Measurements from ENCODE around the gene CLEC4C.

Gene CLEC4C

DNA sequence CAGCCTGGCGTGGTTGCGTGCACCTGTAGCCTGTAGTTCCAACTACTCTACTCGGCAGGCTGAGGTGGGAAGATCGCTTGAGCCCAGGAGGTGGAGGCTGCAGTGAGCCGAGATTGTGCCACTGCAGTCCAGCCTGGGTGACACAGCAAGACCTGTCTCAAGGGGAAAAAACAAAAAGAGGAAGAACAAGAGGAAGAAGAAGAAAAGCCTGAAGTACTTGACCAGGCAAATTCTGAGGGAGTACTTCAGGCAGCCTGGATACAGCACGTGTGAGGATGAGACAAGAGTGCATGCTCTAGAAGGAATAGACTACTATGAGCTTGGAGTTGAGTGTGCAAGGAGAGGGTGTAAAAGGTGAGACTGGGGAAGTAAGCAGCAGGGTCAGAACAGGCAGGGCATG is 53.4 kb downstream of the CLEC4C start:
- no peak for TF ChIP-seq TAF1 (IDR thresholded peaks at IDR 0.05; ENCODE audit: borderline replicate concordance, insufficient read depth, low read length)
- no peak for TF ChIP-seq SIN3A (IDR thresholded peaks at IDR 0.05; ENCODE audit: borderline replicate concordance, insufficient read depth, low read length)
- TF ChIP-seq, protein P1, sequence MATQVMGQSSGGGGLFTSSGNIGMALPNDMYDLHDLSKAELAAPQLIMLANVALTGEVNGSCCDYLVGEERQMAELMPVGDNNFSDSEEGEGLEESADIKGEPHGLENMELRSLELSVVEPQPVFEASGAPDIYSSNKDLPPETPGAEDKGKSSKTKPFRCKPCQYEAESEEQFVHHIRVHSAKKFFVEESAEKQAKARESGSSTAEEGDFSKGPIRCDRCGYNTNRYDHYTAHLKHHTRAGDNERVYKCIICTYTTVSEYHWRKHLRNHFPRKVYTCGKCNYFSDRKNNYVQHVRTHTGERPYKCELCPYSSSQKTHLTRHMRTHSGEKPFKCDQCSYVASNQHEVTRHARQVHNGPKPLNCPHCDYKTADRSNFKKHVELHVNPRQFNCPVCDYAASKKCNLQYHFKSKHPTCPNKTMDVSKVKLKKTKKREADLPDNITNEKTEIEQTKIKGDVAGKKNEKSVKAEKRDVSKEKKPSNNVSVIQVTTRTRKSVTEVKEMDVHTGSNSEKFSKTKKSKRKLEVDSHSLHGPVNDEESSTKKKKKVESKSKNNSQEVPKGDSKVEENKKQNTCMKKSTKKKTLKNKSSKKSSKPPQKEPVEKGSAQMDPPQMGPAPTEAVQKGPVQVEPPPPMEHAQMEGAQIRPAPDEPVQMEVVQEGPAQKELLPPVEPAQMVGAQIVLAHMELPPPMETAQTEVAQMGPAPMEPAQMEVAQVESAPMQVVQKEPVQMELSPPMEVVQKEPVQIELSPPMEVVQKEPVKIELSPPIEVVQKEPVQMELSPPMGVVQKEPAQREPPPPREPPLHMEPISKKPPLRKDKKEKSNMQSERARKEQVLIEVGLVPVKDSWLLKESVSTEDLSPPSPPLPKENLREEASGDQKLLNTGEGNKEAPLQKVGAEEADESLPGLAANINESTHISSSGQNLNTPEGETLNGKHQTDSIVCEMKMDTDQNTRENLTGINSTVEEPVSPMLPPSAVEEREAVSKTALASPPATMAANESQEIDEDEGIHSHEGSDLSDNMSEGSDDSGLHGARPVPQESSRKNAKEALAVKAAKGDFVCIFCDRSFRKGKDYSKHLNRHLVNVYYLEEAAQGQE (IDR thresholded peaks at IDR 0.05; ENCODE audit: insufficient read depth in 1 of 2, low read depth in 2 of 2, low read length in 2 of 2): no peak
- no peak for TF ChIP-seq FOXP2 (optimal IDR thresholded peaks at IDR 0.05; ENCODE audit: borderline replicate concordance, extremely low read depth, extremely low read length, insufficient read depth)
- no peak for TF ChIP-seq POLR2AphosphoS5 (IDR thresholded peaks at IDR 0.05; ENCODE audit: low read depth, low read length)

DNA sequence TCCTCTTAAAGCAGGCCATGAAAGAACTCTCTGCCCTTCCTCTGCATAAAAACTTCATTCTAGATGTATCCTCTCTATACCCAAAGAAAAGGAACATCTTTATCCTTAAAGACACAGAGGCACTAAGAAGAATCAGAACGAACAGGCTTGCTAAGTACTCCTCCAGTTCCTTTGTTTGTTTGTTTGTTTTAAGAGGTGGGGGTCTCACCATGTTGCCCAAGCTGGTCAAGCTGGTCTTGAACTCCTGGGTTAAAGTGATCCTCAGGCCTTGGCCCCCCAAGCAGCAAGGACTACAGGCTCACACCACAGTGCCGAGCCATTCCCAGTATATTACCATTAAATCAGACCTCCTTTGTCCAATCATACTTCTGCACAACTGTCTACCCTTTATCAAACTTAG is 65.6 kb downstream of the CLEC4C start:
- TF ChIP-seq SIN3A (IDR thresholded peaks at IDR 0.05; ENCODE audit: borderline replicate concordance, insufficient read depth, low read length) (no peak), FOXP2 (optimal IDR thresholded peaks at IDR 0.05; ENCODE audit: borderline replicate concordance, extremely low read depth, extremely low read length, insufficient read depth) (no peak), TAF1 (IDR thresholded peaks at IDR 0.05; ENCODE audit: borderline replicate concordance, insufficient read depth, low read length) (no peak), POLR2AphosphoS5 (IDR thresholded peaks at IDR 0.05; ENCODE audit: low read depth, low read length) (no peak)
- TF ChIP-seq, protein P1 (IDR thresholded peaks at IDR 0.05; ENCODE audit: insufficient read depth in 1 of 2, low read depth in 2 of 2, low read length in 2 of 2): no peak
